COLO829 (cell line): ENCODE results near the gene GRB10.

Source experiments
- DNase-seq: peaks from one replicate; pipeline ENCODE4 v3.0.0; 2012; ENCODE audit warnings: low spot score

The GRB10 gene

DNA sequence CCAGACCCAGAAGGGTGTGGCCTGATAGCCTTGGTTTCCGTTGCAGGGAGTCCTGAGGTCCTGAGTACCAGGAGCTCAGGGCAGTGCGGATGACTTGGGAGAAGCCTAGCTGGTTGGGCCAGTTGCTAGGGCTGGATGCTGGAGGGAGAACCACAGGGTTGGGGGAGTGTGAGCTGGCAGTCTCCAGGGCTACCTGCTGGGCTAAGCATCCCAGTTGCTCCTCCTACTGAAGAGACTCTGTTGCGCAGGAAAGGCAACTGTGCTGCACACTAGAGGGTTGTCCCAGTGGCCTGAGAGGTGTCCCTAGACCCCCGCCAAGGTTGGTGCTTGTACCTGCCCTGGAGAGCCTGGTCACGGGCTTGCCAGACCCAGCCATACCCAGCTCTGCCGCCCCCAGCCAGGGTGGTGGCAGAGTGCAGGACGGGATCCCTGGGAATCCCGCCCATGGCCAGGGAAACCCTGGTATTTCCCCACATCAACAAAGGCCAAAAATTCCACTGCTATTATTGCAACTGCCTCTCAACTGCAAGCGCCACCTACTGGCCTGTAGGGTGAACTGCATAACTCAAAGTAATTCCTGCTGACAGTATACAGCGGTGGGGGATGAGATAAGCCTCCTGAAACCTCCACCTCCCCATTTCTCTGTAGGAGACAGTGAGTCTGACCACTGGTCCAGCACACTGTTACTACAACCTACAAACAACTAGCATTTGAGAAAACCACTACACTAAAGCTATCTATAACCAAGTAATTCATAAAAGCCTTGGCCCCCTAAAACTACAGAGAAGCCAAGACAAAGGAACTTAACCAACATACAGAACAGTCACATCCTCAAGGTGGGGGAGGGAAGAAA is 149.9 kb downstream of the GRB10 start:
- DNase-seq = peak; percentile 66

- no peak for DNase-seq
These were observed 151.1 kb downstream of the GRB10 start for GRCh38 chr7:50631639-50632038.

- DNase-seq = no peak
These were observed 151.6 kb downstream of the GRB10 start for GRCh38 chr7:50631100-50631499.

DNA sequence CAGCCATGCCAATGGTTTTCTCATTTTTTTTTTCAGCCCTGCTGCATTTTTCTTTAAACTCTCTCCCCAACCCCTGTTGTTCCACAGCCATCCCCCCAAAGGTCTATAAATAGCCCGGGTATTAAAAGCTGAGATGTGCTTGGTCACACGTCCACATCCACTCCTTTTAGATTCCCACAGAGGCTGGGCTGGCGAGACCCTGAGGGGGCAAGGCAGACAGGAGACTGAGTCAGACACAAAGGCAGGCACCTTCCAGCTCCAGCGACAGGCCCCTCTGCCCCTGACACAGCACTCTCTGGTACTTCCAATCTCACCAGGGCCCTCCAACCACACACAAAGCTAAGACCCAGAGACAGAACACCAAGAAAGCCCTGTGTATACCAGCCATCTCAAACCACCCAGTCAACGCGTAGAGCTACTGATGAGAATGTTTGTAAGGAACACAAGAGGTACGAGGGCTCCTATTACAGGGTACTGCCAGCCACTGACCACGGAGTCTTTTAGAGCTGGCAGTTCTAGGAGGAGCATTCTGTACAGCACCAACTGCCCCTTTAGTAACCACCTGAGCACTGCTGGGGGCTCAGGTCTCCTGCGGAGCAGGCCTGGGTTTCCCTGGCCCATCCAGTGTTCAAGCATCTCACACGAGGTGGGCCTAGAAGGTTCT is 153.3 kb downstream of the GRB10 start:
- no peak for DNase-seq

DNA sequence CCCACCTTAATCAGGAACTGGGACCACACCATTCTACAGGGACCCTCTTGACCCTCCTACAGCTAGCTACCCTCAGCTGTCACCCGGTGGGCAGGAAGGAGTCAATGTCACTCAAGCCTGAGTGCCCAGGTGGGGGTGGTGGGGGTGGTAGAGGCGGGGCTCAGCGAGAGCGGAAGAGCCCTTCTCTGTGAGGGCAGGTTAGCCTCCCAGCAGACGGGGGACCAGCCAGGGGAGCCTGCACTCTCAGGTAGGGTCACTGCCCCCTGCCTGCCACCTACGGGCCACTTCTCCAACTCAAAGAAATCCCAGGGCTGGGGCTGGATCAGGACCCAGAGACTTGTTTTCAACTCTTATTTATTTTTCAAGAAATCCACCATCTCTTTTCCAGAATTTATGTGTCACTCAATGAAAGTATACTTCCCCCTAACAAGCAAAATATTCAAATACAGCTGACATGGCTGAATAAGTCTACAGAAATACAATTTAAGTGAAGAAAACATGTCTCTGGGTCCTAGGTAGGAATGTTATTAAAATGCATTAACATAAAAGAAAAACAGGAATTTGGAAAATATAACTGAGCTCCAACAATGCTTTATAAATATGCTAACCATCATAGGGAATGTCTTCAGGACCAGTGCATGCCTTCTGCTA is 154.1 kb downstream of the GRB10 start:
- DNase-seq = no peak

DNA sequence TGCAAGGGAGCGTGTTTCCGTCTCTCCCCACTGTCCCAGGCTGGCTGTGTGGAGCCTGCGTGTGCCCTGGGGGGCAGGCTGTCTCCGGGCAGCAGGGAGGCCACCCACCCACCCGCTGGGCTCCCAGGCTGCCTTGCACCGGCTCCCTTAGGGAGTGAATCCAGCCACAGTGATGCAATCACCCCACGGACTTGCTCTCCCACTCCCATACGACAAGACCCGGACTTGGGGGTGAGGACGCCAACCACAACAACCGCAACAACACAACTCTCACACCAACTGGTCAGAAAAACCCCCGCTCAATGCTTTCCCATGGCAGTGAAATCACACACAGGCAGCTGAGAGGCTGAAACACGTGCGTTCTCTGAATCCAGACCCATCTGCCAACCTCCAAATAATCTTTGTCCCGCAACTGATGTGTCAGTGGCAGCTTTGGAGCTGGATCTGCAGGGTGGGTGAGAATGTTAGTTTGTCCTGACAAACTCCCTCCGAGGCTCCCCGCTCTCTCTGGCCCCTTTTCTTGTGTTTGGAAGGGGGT is 154.8 kb downstream of the GRB10 start:
- no peak for DNase-seq

GRCh38 chr7:50626286-50626685 is 156.4 kb downstream of the GRB10 start:
- DNase-seq = no peak

DNA sequence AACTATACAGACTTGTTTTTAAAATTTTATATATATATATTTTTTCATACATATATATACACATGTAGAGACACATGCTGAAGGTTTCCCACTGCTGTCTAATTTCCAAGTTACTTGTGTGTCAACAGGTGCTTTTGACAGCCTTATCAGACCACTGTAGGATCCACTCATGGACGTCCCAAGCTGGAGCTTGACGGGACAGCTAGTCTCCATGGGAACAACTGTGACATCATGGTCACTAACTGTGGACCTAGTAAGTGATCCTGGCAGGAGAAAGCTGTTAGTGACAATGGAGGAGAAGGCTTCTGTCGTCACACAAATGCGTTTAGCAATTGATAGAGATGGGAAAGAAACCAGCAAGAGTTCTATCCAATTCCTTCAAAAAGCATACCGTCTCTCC is 157.3 kb downstream of the GRB10 start:
- no peak for DNase-seq

GRCh38 chr7:50622821-50623220 is 159.9 kb downstream of the GRB10 start:
- no peak for DNase-seq

DNA sequence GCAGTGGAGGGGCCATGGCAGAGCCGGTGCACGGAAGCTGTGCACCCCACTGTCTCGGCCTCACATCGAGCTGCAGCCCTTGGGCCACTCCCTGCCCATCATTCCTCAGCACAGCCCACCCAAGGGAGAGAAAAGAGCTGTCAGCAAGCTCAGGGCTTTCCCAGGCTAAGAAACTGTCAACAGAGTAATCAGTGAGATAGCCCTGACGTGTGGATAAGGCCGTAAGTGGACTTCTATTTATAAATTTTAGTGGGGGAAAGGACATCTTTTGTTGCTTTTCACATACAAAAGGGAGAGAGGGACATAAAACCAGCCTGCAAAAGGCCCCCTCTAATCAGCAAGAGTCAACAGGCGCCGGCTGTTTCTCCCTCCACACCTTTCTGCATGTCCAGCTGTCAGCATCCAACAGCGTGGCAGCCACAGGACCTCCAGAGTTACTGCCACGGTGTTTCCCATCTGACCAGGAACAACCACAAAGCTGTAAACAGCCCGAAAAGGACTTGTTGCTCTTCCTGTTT is 160.7 kb downstream of the GRB10 start:
- DNase-seq = no peak

DNA sequence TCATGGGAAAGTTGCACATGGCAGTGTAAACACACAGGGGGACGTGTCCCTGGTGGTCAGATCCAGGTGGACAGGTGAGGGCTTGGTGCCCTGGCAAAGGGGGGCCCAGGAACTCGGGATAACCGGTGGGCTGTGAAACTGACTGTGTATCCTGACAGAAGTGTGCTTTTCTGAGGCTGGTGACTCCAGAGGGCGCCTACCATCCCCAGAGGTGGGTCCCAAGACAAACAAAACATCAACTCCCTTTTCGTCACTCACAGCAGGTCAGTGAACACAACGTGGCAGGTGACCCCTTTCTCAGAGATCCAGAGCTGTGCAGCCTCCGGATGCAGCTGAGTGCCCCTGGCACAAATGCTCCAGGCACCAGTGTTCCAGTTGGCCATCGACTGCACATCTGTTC is 161.5 kb downstream of the GRB10 start:
- no peak for DNase-seq

DNA sequence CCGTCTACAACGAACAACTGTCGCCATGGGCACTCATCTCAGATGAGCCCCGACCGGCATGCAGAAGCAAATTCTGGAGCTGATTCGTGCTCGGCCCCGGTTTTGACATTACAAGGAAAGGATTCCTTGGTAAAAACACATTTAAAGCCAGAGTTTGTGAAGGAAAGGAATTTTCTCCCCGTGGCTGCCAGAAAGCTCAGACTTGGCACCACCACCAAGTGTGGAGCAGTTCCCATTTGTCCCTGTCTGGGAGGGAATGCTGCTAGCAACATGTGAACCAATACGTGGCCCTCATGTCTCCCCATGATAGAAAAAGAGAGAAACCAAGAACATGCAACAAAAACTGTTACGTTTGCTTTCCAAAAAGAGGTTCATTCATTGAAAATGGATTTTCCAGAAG is 162.3 kb downstream of the GRB10 start:
- no peak for DNase-seq

GRCh38 chr7:50619684-50620083 is 163.0 kb downstream of the GRB10 start:
- DNase-seq = no peak

- DNase-seq = no peak
These were observed 164.4 kb downstream of the GRB10 start for GRCh38 chr7:50618281-50618680.

DNA sequence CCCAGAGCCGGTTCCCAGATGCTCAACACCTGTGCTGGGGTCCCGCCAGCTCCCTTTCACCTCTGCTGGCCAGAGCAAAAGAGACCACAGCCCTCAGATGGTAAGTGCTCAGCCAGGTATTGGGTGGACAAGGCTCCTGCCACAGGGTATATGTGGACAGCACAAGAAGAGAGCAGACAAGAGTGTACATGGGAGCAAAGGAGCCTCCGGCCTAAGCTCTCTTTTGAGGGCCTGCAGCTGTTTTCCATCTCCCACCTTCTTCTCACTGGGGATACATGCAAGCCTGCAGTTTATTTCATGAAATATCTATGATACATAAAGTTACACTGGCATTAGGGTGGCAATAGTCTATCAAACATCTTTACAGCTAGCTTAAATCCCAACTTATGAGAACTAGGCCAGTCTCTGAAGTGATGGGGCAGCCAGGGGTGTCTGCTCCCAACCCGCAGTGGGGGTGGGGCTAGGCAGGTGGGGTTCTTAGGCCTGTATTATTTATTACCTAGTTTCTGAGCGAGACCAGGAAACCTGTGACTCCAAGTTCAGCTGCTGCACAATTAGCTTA is 167.1 kb downstream of the GRB10 start:
- no peak for DNase-seq

DNA sequence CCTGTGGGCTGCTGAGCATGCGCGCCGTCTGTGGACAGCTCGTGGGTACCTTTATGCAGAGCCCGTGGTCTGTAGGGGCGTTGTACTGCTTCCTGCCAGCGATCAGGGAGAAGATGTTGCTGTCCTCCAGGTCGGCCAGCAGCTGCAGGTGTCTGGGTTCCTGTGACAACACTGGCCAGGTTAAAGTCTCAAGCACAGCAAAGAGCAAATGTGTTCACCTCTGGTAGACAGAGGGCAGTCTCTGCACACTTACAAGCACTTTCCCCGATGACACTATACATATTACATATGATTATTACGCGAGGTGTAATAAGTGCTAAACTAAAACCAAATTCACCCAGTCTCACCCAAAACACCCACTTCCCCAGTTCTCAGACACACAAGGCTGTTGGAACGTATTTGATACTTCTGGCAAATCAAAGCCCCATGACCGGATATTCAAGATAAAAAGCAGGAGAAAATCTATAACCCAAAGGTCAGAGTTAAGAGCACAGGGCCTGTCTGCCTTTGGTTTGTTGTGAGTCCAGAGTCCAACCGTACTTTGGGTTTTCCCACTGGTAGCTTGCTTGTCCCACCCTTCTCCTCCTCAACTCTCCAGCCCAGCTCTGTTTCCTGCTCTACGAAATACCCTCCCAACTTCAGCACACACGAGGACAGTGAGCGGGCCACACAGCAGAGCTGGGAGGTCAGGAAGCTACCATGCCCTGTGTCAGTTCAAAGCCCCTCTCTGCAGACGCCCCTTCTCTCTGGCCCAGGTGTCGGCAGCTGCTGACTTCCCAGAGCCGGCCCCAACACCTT is 167.8 kb downstream of the GRB10 start:
- no peak for DNase-seq

GRCh38 chr7:50613473-50613872 is 169.2 kb downstream of the GRB10 start:
- DNase-seq = no peak

GRCh38 chr7:50612704-50613103 is 170.0 kb downstream of the GRB10 start:
- no peak for DNase-seq

- no peak for DNase-seq
These were observed 172.0 kb downstream of the GRB10 start for GRCh38 chr7:50610521-50611277.

- DNase-seq = no peak
These were observed 174.3 kb downstream of the GRB10 start for GRCh38 chr7:50608196-50608906.
